ENCODE data around the gene DNAAF8.

Gene DNAAF8

DNA sequence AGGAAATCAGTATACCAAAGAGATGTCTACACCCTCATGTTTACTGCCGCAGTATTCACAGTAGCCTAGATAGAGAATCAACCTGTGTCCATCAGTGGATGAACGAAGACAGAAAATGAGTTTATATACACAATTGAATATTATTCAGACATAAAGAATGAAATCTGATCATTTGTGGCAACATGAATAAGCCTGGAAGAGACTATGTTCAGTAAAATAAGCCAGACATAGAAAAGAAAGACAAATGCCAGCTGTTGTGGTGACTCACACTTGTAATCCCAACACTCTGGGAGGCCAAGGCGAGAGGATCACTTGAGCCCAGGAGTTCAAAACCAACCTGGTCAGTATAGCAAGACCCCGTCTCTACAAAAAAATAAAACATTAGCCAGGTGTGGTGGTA lies 24.9 kb upstream of the DNAAF8 start:
- no peak for DNase-seq (ENCODE audit: low read depth)
- TF ChIP-seq, protein P1, sequence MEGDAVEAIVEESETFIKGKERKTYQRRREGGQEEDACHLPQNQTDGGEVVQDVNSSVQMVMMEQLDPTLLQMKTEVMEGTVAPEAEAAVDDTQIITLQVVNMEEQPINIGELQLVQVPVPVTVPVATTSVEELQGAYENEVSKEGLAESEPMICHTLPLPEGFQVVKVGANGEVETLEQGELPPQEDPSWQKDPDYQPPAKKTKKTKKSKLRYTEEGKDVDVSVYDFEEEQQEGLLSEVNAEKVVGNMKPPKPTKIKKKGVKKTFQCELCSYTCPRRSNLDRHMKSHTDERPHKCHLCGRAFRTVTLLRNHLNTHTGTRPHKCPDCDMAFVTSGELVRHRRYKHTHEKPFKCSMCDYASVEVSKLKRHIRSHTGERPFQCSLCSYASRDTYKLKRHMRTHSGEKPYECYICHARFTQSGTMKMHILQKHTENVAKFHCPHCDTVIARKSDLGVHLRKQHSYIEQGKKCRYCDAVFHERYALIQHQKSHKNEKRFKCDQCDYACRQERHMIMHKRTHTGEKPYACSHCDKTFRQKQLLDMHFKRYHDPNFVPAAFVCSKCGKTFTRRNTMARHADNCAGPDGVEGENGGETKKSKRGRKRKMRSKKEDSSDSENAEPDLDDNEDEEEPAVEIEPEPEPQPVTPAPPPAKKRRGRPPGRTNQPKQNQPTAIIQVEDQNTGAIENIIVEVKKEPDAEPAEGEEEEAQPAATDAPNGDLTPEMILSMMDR (conservative IDR thresholded peaks at IDR 0.05; ENCODE audit: low read depth, low read length): no peak
- H3K4me3 ChIP-seq (ENCODE audit: low read length): no peak overlapping the region

DNA sequence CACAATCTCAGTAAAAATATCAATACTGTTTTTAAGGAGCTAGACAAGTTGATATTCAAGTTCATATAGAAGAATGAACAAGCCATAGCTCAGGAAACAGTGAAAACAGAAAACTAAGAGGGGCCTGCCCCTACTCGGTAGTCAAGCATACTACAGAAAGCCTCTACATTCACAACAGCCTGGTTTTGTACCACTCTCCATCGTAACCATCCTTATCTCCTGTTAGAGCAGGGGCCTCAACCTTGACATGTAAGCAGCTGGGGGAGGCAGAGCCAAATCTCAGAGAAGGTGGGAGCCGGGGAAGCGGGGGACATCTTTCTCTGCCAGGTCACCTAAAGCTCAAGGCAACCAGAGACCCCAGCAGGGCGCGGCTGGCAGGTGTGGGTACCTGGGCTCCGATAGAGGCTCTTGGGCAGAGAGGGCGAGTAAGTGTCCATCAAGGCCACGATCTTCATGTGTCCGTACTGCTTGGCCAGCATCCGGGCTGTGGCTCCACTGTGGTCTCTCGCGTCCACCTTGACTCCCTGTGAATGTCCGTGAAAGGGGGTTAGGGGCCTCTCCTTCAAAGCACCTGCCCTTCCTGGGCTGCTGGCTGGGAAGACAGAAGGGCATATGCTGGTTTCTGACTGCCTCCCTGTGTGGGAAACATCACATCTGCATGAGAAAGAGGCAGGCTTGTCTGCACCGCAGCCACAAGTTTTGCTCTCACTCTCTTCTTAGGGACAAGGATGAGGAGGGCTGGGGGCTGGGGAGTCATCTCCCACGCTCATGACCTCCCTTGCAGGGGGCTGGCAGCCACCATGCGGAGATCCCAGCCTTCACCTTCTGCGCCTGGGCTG lies 20.5 kb upstream of the DNAAF8 start:
- TF ChIP-seq, protein P1 (conservative IDR thresholded peaks at IDR 0.05; ENCODE audit: low read depth, low read length): no peak
- H3K4me3 ChIP-seq (ENCODE audit: low read length): no peak overlapping the region
- DNase-seq (ENCODE audit: low read depth): no peak

DNA sequence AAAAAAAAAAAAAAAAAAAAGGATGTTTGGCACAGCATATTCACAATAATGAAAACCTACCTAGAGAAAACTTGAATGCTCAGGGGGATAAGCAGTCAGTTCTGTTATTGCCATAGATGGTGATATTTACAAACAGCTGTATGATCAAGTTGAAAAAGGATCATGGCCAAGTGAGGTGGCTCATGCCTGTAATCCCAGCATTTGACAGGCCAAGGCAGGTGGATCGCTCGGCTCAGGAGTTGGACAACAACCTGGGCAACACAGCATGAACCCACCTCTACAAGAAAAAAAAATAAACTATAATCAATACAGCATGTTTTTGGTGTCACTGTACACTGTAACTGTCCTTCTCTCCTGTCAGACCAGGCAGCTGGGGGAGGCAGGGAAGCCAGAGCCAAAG lies 19.3 kb upstream of the DNAAF8 start:
- no peak overlapping the region for H3K4me3 ChIP-seq (ENCODE audit: low read length)
- DNase-seq (ENCODE audit: low read depth): no peak
- TF ChIP-seq, protein P1 (conservative IDR thresholded peaks at IDR 0.05; ENCODE audit: low read depth, low read length): no peak

DNA sequence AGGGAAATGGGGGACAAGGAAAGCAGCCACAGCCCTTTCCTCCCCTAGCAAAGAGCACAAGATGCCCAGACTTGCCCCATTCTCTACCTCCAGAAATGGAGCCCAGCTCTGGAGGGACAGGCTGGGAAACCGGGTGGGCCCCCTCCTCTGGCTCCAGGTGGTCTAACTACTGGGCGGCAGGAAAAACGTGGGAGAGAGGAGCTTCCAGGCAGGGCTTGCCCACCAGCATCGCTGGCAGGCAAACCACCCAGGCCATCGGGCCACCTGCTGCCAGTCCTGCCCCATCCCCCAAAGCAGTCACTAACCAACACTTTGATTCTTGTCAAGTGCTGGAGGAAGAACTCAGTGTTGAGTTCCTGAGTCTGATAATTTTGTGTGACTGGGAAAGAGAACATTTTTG lies 15.9 kb upstream of the DNAAF8 start:
- no peak for DNase-seq (ENCODE audit: low read depth)
- no peak overlapping the region for H3K4me3 ChIP-seq (ENCODE audit: low read length)
- TF ChIP-seq, protein P1 (conservative IDR thresholded peaks at IDR 0.05; ENCODE audit: low read depth, low read length): no peak

DNA sequence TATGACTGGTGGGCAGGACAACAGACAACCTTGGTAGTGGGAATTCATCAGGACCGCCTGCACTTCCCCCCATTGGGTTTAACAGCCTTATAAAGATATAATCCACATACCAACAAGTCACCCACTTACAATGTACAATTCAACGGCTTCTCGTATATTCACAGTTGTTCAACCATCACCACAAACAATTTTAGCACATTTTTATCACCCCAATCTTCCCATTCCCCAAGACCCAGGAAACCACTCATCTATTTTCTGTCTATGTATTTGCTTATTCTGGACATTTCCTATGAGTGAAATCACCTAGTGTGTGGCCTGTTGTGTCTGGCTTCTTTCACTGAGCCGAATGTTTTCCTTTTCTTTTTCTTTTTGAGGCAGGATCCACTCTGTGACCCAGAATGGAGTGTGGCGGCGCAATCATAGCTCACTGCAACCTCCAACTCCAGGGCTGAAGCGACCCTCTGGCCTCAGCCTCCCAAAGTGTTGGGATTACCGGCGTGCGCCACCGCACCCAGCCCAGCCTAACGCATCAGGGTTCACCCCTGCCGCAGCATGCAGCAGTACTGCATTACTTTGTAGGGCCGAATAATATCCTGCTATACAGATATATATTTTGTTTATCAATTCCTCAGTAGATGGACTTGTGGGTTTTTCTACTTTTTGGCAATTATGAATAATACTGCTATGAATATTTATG lies 11.1 kb upstream of the DNAAF8 start:
- H3K4me3 ChIP-seq (ENCODE audit: low read length): no peak overlapping the region
- DNase-seq (ENCODE audit: low read depth): no peak
- TF ChIP-seq, protein P1 (conservative IDR thresholded peaks at IDR 0.05; ENCODE audit: low read depth, low read length): no peak

DNA sequence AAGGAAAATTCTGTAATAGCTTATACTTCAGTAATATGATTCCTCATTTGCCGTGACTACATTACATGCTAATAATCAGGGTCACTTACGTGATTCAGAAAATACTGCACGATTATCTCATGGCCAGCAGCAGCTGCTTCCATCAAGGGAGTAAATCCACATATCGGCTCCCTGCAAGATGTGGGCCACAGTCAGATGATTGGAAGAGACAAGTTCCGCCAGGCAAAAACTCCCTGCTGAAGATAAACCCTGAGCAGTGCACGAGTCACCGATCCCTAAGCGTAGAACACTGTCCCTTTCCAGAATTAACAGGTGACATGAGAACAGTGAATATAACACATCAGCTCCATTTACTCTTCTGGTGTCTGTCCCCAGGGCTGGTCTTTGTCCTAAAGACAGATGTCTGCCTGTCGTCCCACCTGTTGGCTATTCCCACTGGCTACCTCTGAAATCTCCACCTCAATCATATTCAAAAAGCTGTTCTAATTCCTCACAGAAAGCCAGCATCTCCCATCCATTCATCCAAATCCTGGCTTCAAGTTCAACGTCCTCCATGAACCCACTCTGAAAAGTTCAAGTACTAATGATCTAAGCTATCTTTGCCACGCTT lies 9.6 kb upstream of the DNAAF8 start:
- no peak for DNase-seq (ENCODE audit: low read depth)
- no peak overlapping the region for H3K4me3 ChIP-seq (ENCODE audit: low read length)
- TF ChIP-seq, protein P1 (conservative IDR thresholded peaks at IDR 0.05; ENCODE audit: low read depth, low read length): no peak

Measured in retinal pigment epithelial cell (primary cell).